ENCODE results near the gene GMDS.
"Not testable (repeated sequence)": the region's sequence is repeated elsewhere in the genome, so short reads cannot be mapped to it uniquely, and the experiment has no call there.

GMDS gene

GRCh38 chr6:1860756-1861348, 384.6 kb downstream of the GMDS start:
- no peak for DNase-seq (ENCODE audit: low read depth in 3 of 3)

GRCh38 chr6:1858859-1859258, 386.5 kb downstream of the GMDS start:
- no peak for DNase-seq (ENCODE audit: low read depth in 3 of 3)

- no peak for DNase-seq (ENCODE audit: low read depth in 3 of 3)
These were observed 387.2 kb downstream of the GMDS start for GRCh38 chr6:1858196-1858595.

- no peak for DNase-seq (ENCODE audit: low read depth in 3 of 3)
These were observed 389.0 kb downstream of the GMDS start for GRCh38 chr6:1856381-1856780.

- no peak for DNase-seq (ENCODE audit: low read depth in 3 of 3)
These were observed 389.5 kb downstream of the GMDS start for GRCh38 chr6:1855890-1856289.

- DNase-seq (ENCODE audit: low read depth in 3 of 3), result no peak
These were observed 391.1 kb downstream of the GMDS start for GRCh38 chr6:1854296-1854695.

- no peak for DNase-seq (ENCODE audit: low read depth in 3 of 3)
These were observed 391.6 kb downstream of the GMDS start for GRCh38 chr6:1853761-1854160.

- no peak for DNase-seq (ENCODE audit: low read depth in 3 of 3)
These were observed 393.5 kb downstream of the GMDS start for GRCh38 chr6:1851681-1852456.

- no peak for DNase-seq (ENCODE audit: low read depth in 3 of 3)
These were observed 394.6 kb downstream of the GMDS start for GRCh38 chr6:1850840-1851157.

- DNase-seq (ENCODE audit: low read depth in 3 of 3), result no peak
These were observed 395.1 kb downstream of the GMDS start for GRCh38 chr6:1850121-1850839.

- DNase-seq (ENCODE audit: low read depth in 3 of 3), result no peak
These were observed 395.7 kb downstream of the GMDS start for GRCh38 chr6:1849691-1850090.

GRCh38 chr6:1848752-1849151, 396.7 kb downstream of the GMDS start:
- DNase-seq (ENCODE audit: low read depth in 3 of 3), result no peak

- DNase-seq (ENCODE audit: low read depth in 3 of 3), result no peak
These were observed 398.8 kb downstream of the GMDS start for GRCh38 chr6:1846611-1847010.

- DNase-seq (ENCODE audit: low read depth in 3 of 3), result not testable (repeated sequence)
These were observed 399.9 kb downstream of the GMDS start for GRCh38 chr6:1845543-1845942.

- DNase-seq (ENCODE audit: low read depth in 3 of 3), result no peak
These were observed 403.1 kb downstream of the GMDS start for GRCh38 chr6:1842334-1842733.

GRCh38 chr6:1841136-1841535, 404.3 kb downstream of the GMDS start:
- DNase-seq (ENCODE audit: low read depth in 3 of 3), result no peak

- DNase-seq (ENCODE audit: low read depth in 3 of 3), result no peak
These were observed 404.8 kb downstream of the GMDS start for GRCh38 chr6:1840491-1841121.

- no peak for DNase-seq (ENCODE audit: low read depth in 3 of 3)
These were observed 406.0 kb downstream of the GMDS start for GRCh38 chr6:1839361-1839760.

- DNase-seq (ENCODE audit: low read depth in 3 of 3), result no peak
These were observed 406.7 kb downstream of the GMDS start for GRCh38 chr6:1838604-1839213.

GRCh38 chr6:1837826-1838225, 407.6 kb downstream of the GMDS start:
- DNase-seq (ENCODE audit: low read depth in 3 of 3), result no peak

GRCh38 chr6:1836690-1837089, 408.7 kb downstream of the GMDS start:
- no peak for DNase-seq (ENCODE audit: low read depth in 3 of 3)
